K562 (cell line): ENCODE results near the gene OXSR1. TPM values are rescaled to one million over a fixed set of nuclear protein-coding genes. Genes with fewer than 3 reads are reported as not detected.

Experiments used
- CREB1 ChIP-seq, 2 experiments: sonication (generic) in 1 of 2; formaldehyde crosslinking in 1 of 2; IDR thresholded peaks; 2 replicates each; pipeline versions ENCODE4 v1.6.1 to v1.8.0; 2012 to 2022; ENCODE audit warnings: inconsistent platforms in 1 of 2, mild to moderate bottlenecking in 1 of 2, missing genetic modification reagents in 1 of 2, moderate library complexity in 1 of 2
- DPF2 ChIP-seq: fragments of 450-650 bp; IDR thresholded peaks from 2 replicates; pipeline ENCODE4 v1.6.1; 2016
- EP400 ChIP-seq: fragments of 450-650 bp; IDR thresholded peaks from 2 replicates; pipeline ENCODE4 v1.6.1; 2017; ENCODE audit warnings: antibody characterized with exemption, mild to moderate bottlenecking, moderate library complexity
- ETV6 ChIP-seq, 3 experiments: fragments of 150-350 bp in 1 of 3; sonication (generic) in 1 of 3; formaldehyde crosslinking in 1 of 3; IDR thresholded peaks; 2 replicates each; pipeline versions ENCODE4 v1.6.1 to v1.8.0; 2014 to 2022; ENCODE audit warnings: borderline replicate concordance in 2 of 3, low read depth in 2 of 3, antibody characterized with exemption in 1 of 3, low read length in 1 of 3, mild to moderate bottlenecking in 1 of 3, missing genetic modification reagents in 1 of 3
- GTF2F1 ChIP-seq: IDR thresholded peaks from 2 replicates; pipeline ENCODE4 v1.6.1; 2011; ENCODE audit warnings: low read depth, low read length, improper control_type of control experiment
- HCFC1 ChIP-seq: IDR thresholded peaks from 2 replicates; pipeline ENCODE4 v1.6.1; 2012; ENCODE audit warnings: low read depth, low read length, improper control_type of control experiment
- HDAC6 ChIP-seq: IDR thresholded peaks from 2 replicates; pipeline ENCODE4 v1.6.1; 2012; ENCODE audit warnings: low read depth, mild to moderate bottlenecking, control low read depth, inconsistent platforms, low read length, moderate library complexity
- HSF4 ChIP-seq: fragments of 250-450 bp; sonication (Bioruptor Pico); IDR thresholded peaks from 2 replicates; pipeline ENCODE4 v2.1.2; 2022; ENCODE audit warnings: mild to moderate bottlenecking, moderate library complexity, borderline replicate concordance
- MCM7 ChIP-seq, 2 experiments: fragments of 450-650 bp; IDR thresholded peaks; 2 replicates each; pipeline ENCODE4 v1.6.1; 2016 to 2018
- NFIC ChIP-seq: fragments of 450-650 bp; IDR thresholded peaks from 2 replicates; pipeline ENCODE4 v1.6.1; 2017; ENCODE audit warnings: mild to moderate bottlenecking, inconsistent platforms
- NR4A1 ChIP-seq, 2 experiments: fragments of 250-450 bp in 1 of 2; fragments of 450-650 bp in 1 of 2; sonication (Bioruptor Pico) in 1 of 2; IDR thresholded peaks; 2 replicates each; pipeline versions ENCODE4 v1.4.0 to v1.6.1; 2016 to 2020; ENCODE audit warnings: mild to moderate bottlenecking in 2 of 2, missing compliant biosample characterization in 1 of 2, missing genetic modification characterization in 1 of 2, moderate library complexity in 1 of 2
- PHB2 ChIP-seq: fragments of 450-650 bp; IDR thresholded peaks from 2 replicates; pipeline ENCODE4 v1.6.1; 2017; ENCODE audit warnings: low read depth
- PHF20 ChIP-seq: fragments of 450-650 bp; IDR thresholded peaks from 2 replicates; pipeline ENCODE4 v1.6.1; 2018; ENCODE audit not compliant: partially characterized antibody
- PHF8 ChIP-seq: fragments of 200-600 bp; sonication (generic); IDR thresholded peaks from 2 replicates; pipeline ENCODE4 v1.6.1; 2012; ENCODE audit warnings: mixed run types, mild to moderate bottlenecking, inconsistent platforms, low read length, moderate library complexity, borderline replicate concordance
- PRMT5 ChIP-seq: sonication (generic); formaldehyde crosslinking; IDR thresholded peaks from 2 replicates; pipeline ENCODE4 v1.5.0; 2020; ENCODE audit warnings: missing genetic modification reagents
- RCOR1 ChIP-seq, 2 experiments: IDR thresholded peaks; 2 replicates each; pipeline ENCODE4 v1.6.1; 2012; ENCODE audit warnings: low read depth in 2 of 2, low read length in 2 of 2, borderline replicate concordance in 1 of 2, improper control_type of control experiment in 1 of 2
- RFX5 ChIP-seq: IDR thresholded peaks from 2 replicates; pipeline ENCODE4 v1.6.1; 2011; ENCODE audit warnings: low read depth, mild to moderate bottlenecking, improper control_type of control experiment, low read length
- SIN3B ChIP-seq: fragments of 450-650 bp; IDR thresholded peaks from 2 replicates; pipeline ENCODE4 v1.6.1; 2017; ENCODE audit warnings: low read depth, mild to moderate bottlenecking, moderate library complexity
- ZBTB1 ChIP-seq: sonication (generic); formaldehyde crosslinking; IDR thresholded peaks from 2 replicates; pipeline ENCODE4 v1.8.1; 2023; ENCODE audit warnings: missing genetic modification reagents, low read depth, mild to moderate bottlenecking, borderline replicate concordance
- ZNF133 ChIP-seq: fragments of 250-450 bp; sonication (Bioruptor Pico); IDR thresholded peaks from 2 replicates; pipeline ENCODE4 v1.4.0; 2020; ENCODE audit warnings: mild to moderate bottlenecking
- ZNF217 ChIP-seq: sonication (generic); formaldehyde crosslinking; IDR thresholded peaks from 2 replicates; pipeline ENCODE4 v1.8.0; 2022; ENCODE audit warnings: mild to moderate bottlenecking, missing genetic modification reagents
- ZNF253 ChIP-seq: fragments of 250-450 bp; sonication (Bioruptor Pico); conservative IDR thresholded peaks from 2 replicates; pipeline ENCODE4 v1.6.1; 2021; ENCODE audit warnings: mild to moderate bottlenecking
- polyA plus RNA-seq, 8 experiments: library from polyadenylated mRNA; depleted of rRNA in 4 of 8; stranded (reverse) in 5 of 8; unstranded in 3 of 8; fragments of >200 nt; fragmentation: Nextera tagmentation in 2 of 8; fragmentation: Illumina TruSeq in 1 of 8; extraction: Ambion mirVana in 2 of 8; extraction: Trizol in 1 of 8; gene quantifications; 2 replicates each; pipeline versions ENCODE4 v1.2.1 to v1.2.3, GENCODE V29; 2011 to 2014; ENCODE audit warnings: inconsistent platforms in 1 of 8, missing spikeins in 1 of 8
- total RNA-seq, 7 experiments: library from RNA; depleted of rRNA in 6 of 7; stranded (reverse); fragments of >200 nt in 6 of 7; fragmentation: Illumina TruSeq in 2 of 7; extraction: Trizol in 2 of 7; gene quantifications; 2 replicates each; pipeline versions ENCODE4 v1.2.1 to v1.2.3, GENCODE V29; 2011 to 2021; ENCODE audit warnings: low replicate concordance in 1 of 7
- TF ChIP-seq, protein P1 (sequence below): IDR thresholded peaks from 3 replicates; pipeline ENCODE4 v1.6.1; 2011; ENCODE audit warnings: borderline replicate concordance, mild to moderate bottlenecking; ENCODE audit not compliant: insufficient read length, insufficient read depth
- TF ChIP-seq, protein P2 (sequence below): sonication (generic); formaldehyde crosslinking; IDR thresholded peaks from 2 replicates; pipeline ENCODE4 v1.8.1; 2023; ENCODE audit warnings: mild to moderate bottlenecking, missing genetic modification reagents

OXSR1 gene
- total and polyA plus RNA-seq, 9 of the 15 experiments (the other 6 are each of a cell fraction or from before 2014, with no cell fraction given): 15.7 to 87.6 (median 48.7) TPM

DNA sequence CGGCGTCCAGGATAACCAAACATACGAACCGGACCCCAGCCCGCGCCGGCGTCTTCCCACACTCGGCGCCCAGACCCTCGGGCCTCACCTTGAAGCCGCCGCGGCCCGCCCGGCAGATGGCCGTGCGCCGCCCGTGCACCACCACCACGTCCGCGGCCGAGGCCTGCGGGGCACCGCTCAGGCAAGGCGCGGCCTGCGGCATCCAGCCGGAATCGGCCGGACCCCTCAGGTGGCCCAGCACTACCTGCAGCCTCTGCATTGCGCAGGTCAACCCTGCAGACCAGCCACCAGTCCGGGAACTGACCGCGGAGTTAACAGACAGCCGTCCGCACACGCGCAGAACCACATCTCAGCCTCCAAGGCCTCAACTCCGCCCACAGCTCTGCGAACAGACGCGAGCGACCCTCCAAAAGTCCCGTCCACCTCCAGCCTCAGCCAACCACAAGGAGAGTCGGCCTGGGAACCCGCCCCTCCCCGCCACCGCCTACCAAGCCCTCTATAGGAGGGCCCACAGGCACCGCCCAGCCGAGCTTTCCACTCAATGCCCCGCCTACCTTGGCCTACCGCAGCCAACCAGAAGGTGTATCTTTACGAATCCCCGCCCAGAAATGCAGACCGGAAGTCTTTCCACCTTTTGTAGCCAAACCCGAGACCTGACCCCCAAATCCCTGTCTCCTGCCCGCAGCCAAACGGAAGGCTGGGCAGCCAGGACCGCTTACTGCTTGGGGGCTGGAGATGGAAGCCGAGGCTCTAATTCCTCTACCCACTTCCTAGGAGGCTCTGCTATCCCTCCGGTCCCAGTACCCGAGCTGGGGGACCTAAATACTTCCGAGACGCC lies 28.3 kb upstream of the OXSR1 start, which contains the start of gene ACAA1 (continued):
- 0 out of 2 replicates have a peak, but pooled peaks have one; percentile 59 for TF ChIP-seq NR4A1 (CRISPR knock-in tag; IDR thresholded peaks at IDR 0.05)
- TF ChIP-seq NR4A1 (tag; IDR thresholded peaks at IDR 0.05): no peak
- TF ChIP-seq, protein P1, sequence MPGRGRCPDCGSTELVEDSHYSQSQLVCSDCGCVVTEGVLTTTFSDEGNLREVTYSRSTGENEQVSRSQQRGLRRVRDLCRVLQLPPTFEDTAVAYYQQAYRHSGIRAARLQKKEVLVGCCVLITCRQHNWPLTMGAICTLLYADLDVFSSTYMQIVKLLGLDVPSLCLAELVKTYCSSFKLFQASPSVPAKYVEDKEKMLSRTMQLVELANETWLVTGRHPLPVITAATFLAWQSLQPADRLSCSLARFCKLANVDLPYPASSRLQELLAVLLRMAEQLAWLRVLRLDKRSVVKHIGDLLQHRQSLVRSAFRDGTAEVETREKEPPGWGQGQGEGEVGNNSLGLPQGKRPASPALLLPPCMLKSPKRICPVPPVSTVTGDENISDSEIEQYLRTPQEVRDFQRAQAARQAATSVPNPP: no peak
- peak; percentile 50 for TF ChIP-seq SIN3B
- TF ChIP-seq ZBTB1 (CRISPR knock-in tag): peak; percentile 89; the same call in 1 of the 2 replicates
- TF ChIP-seq ZNF133 (CRISPR knock-in tag): 0 out of 2 replicates have a peak, but pooled peaks have one; percentile 69
- TF ChIP-seq HSF4 (CRISPR knock-in tag): no peak; the same call in 1 of the 2 replicates
- peak in 1 of 2 experiments; percentile 2; a peak in 1 of 4 replicates for TF ChIP-seq RCOR1 (IDR thresholded peaks at IDR 0.05; ENCODE audit: borderline replicate concordance in 1 of 2, low read depth in 2 of 2, low read length in 2 of 2)
- TF ChIP-seq RFX5: no peak
- TF ChIP-seq GTF2F1: 0 out of 2 replicates have a peak, but pooled peaks have one; percentile 49
- peak; percentile 6; the same call in 1 of the 2 replicates for TF ChIP-seq HCFC1
- no peak for TF ChIP-seq ZNF217 (CRISPR knock-in tag)
- TF ChIP-seq, protein P2, sequence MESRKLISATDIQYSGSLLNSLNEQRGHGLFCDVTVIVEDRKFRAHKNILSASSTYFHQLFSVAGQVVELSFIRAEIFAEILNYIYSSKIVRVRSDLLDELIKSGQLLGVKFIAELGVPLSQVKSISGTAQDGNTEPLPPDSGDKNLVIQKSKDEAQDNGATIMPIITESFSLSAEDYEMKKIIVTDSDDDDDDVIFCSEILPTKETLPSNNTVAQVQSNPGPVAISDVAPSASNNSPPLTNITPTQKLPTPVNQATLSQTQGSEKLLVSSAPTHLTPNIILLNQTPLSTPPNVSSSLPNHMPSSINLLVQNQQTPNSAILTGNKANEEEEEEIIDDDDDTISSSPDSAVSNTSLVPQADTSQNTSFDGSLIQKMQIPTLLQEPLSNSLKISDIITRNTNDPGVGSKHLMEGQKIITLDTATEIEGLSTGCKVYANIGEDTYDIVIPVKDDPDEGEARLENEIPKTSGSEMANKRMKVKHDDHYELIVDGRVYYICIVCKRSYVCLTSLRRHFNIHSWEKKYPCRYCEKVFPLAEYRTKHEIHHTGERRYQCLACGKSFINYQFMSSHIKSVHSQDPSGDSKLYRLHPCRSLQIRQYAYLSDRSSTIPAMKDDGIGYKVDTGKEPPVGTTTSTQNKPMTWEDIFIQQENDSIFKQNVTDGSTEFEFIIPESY (CRISPR knock-in tag): 0 out of 2 replicates have a peak, but pooled peaks have one; percentile 54
- TF ChIP-seq HDAC6: no peak
- no peak for TF ChIP-seq MCM7 (IDR thresholded peaks at IDR 0.05)
- peak; percentile 89; the same call in 1 of the 2 replicates for TF ChIP-seq PHF8
- no peak for TF ChIP-seq PHB2
- TF ChIP-seq NFIC: no peak
- TF ChIP-seq PHF20: peak; percentile 37
- TF ChIP-seq PRMT5 (CRISPR knock-in tag): no peak
- TF ChIP-seq ZNF253: no peak
- no peak; the same call in 1 of the 2 replicates for TF ChIP-seq CREB1 (IDR thresholded peaks at IDR 0.05)
- TF ChIP-seq CREB1 (CRISPR knock-in tag; IDR thresholded peaks at IDR 0.05): peak; percentile 61
- TF ChIP-seq EP400: peak; percentile 42; the same call in 1 of the 2 replicates
- peak; percentile 54; the same call in 1 of the 2 replicates for TF ChIP-seq DPF2
- TF ChIP-seq ETV6 (IDR thresholded peaks at IDR 0.05; ENCODE audit: borderline replicate concordance in 1 of 2, low read depth in 2 of 2, low read length in 1 of 2): no peak
- TF ChIP-seq ETV6 (CRISPR knock-in tag; IDR thresholded peaks at IDR 0.05; ENCODE audit: borderline replicate concordance): no peak
